K562 (cell line): Measurements from ENCODE around the gene H2BK1. TPM values are rescaled to one million over a fixed set of nuclear protein-coding genes. Genes with fewer than 3 reads are reported as not detected.

ENCODE experiments used
- ATAC-seq: fragments of 200-7000 bp; cut with Tn5 transposase; 3 replicates; pipeline ENCODE4 v1.9.1; 2020; ENCODE audit warnings: moderate library complexity
- BruUV-seq: library from RNA; stranded (reverse); fragments of 400-500 nt; replicated peaks from 2 replicates; lab custom pipeline; 2021; lab: Mats Ljungman, UMichigan
- CTCF ChIA-PET: fragments of 300-600 bp; formaldehyde crosslinking; extraction: SDS; loops from one replicate; lab custom pipeline; 2021; ENCODE audit warnings: low intra/inter-chr PET ratio; lab: Yijun Ruan, JAX
- POLR2A ChIA-PET: fragments of 300-600, 350-650 bp; sonication (Branson Sonifier 250); formaldehyde crosslinking; extraction: SDS; loops from one replicate; lab custom pipeline; 2021; ENCODE audit warnings: antibody characterized with exemption, inconsistent platforms; lab: Yijun Ruan, JAX
- DNase-seq, 4 experiments: peaks; one replicate each; pipeline versions ENCODE4 v3.0.0 to v3.0.0-alpha.2; 2011 to 2018; ENCODE audit warnings: low spot score in 3 of 4, mixed read lengths in 3 of 4; ENCODE audit errors: extremely low read depth in 1 of 4
- FAIRE-seq: peaks from 2 replicates; lab custom pipeline; 2011; peaks lifted over from hg19 to GRCh38; lab: Jason Lieb, UNC
- H2AFZ ChIP-seq: 2 replicates; pipeline ENCODE4 v1.6.0; 2011; ENCODE audit warnings: low read depth, low read length, control low read depth, inconsistent platforms
- H3K27ac ChIP-seq: fragments of 200-600 bp; 3 replicates; pipeline ENCODE4 v1.8.0; 2011; ENCODE audit warnings: low read depth, mild to moderate bottlenecking, control low read depth, inconsistent platforms, low read length, moderate library complexity, mixed read lengths; ENCODE audit errors: extremely low read depth
- H3K27me3 ChIP-seq, 2 experiments: fragments of 300-600 bp in 1 of 2; 2 replicates in 1 of 2; 3 replicates in 1 of 2; pipeline versions ENCODE4 v1.6.0 to v1.8.0; 2011; ENCODE audit warnings: inconsistent platforms in 2 of 2, low read length in 2 of 2, mild to moderate bottlenecking in 1 of 2, mixed read lengths in 1 of 2, moderate library complexity in 1 of 2; ENCODE audit not compliant: control insufficient read depth in 2 of 2, insufficient read depth in 2 of 2
- H3K36me3 ChIP-seq: fragments of 300-600 bp; 3 replicates; pipeline ENCODE4 v1.8.0; 2011; ENCODE audit warnings: mild to moderate bottlenecking, low read length, inconsistent platforms; ENCODE audit not compliant: control insufficient read depth, insufficient read depth
- H3K4me1 ChIP-seq, 2 experiments: fragments of 200-600 bp in 1 of 2; replicated peaks in 1 of 2; 2 replicates in 1 of 2; 3 replicates in 1 of 2; pipeline versions ENCODE4 v1.5.1 to v1.8.0; 2011; ENCODE audit warnings: inconsistent platforms in 2 of 2, low read length in 2 of 2, mild to moderate bottlenecking in 1 of 2, mixed read lengths in 1 of 2, moderate library complexity in 1 of 2; ENCODE audit not compliant: control insufficient read depth in 2 of 2, insufficient read depth in 2 of 2
- H3K4me2 ChIP-seq: 2 replicates; pipeline ENCODE4 v1.6.1; 2011; ENCODE audit warnings: low read length, control low read depth, inconsistent platforms, mixed read lengths; ENCODE audit not compliant: insufficient read depth
- H3K4me3 ChIP-seq: fragments of 200-600 bp; sonication (generic), shearing (Covaris generic); 2 replicates; pipeline ENCODE4 v1.5.1; 2016; ENCODE audit warnings: control low read depth, inconsistent platforms
- H3K79me2 ChIP-seq: fragments of 200-600 bp; 3 replicates; pipeline ENCODE4 v1.8.0; 2011; ENCODE audit warnings: low read length, inconsistent platforms; ENCODE audit not compliant: control insufficient read depth, insufficient read depth
- H3K9ac ChIP-seq, 2 experiments: 2 replicates each; pipeline versions ENCODE4 v1.6.0 to v1.6.1; 2011; ENCODE audit warnings: low read depth in 2 of 2, low read length in 2 of 2, control low read depth in 1 of 2, inconsistent platforms in 1 of 2, mild to moderate bottlenecking in 1 of 2, mixed read lengths in 1 of 2; ENCODE audit not compliant: insufficient read depth in 1 of 2
- H3K9me1 ChIP-seq: one replicate; pipeline ENCODE4 v1.6.0; 2011; ENCODE audit warnings: inconsistent platforms, mild to moderate bottlenecking, low read length, moderate library complexity; ENCODE audit not compliant: control insufficient read depth, insufficient read depth
- H3K9me3 ChIP-seq: replicated peaks from 2 replicates; pipeline ENCODE4 v1.5.1; 2011; ENCODE audit warnings: low read depth, low read length, inconsistent platforms; ENCODE audit not compliant: control insufficient read depth, insufficient read depth
- H4K20me1 ChIP-seq: replicated peaks from 2 replicates; pipeline ENCODE4 v1.6.1; 2011; ENCODE audit warnings: low read length, inconsistent platforms, mixed read lengths; ENCODE audit not compliant: control insufficient read depth, insufficient read depth
- CEBPB ChIP-seq: fragments of 450-650 bp; IDR thresholded peaks from 2 replicates; pipeline ENCODE4 v1.6.1; 2016; ENCODE audit warnings: missing genetic modification characterization, missing compliant biosample characterization
- SP1 ChIP-seq: sonication (generic); formaldehyde crosslinking; IDR thresholded peaks from 2 replicates; pipeline ENCODE4 v1.8.1; 2022; ENCODE audit warnings: mild to moderate bottlenecking, missing genetic modification reagents
- ZBTB7A ChIP-seq: IDR thresholded peaks from 2 replicates; pipeline ENCODE4 v1.6.1; 2011; ENCODE audit warnings: low read depth, mild to moderate bottlenecking, low read length, moderate library complexity, borderline replicate concordance; ENCODE audit not compliant: control insufficient read depth
- WGBS: fragments of 100-300 bp; shearing (Covaris generic); methylation state at CpG from one replicate; pipeline ENCODE4 v1.1.6; 2016; ENCODE audit warnings: low coverage, mixed read lengths; ENCODE audit not compliant: insufficient coverage; ENCODE audit errors: missing lambda C conversion rate; 5-methylcytosine and 5-hydroxymethylcytosine counted together
- in situ Hi-C: fragments of 300-500 bp; cut with MboI; formaldehyde crosslinking; loops from 4 replicates; pipeline ENCODE4 v1.15.0; 2018; ENCODE audit warnings: inconsistent platforms, mixed read lengths
- intact Hi-C: fragments of 100-400 bp; cut with micrococcal nuclease; formaldehyde crosslinking; loops from 2 replicates; pipeline ENCODE4 v1.14.2; 2022
- polyA plus RNA-seq, 8 experiments: library from polyadenylated mRNA; depleted of rRNA in 4 of 8; stranded (reverse) in 5 of 8; unstranded in 3 of 8; fragments of >200 nt; fragmentation: Nextera tagmentation in 2 of 8; fragmentation: Illumina TruSeq in 1 of 8; extraction: Ambion mirVana in 2 of 8; extraction: Trizol in 1 of 8; gene quantifications; 2 replicates each; pipeline versions ENCODE4 v1.2.1 to v1.2.3, GENCODE V29; 2011 to 2014; ENCODE audit warnings: inconsistent platforms in 1 of 8, missing spikeins in 1 of 8
- total RNA-seq, 7 experiments: library from RNA; depleted of rRNA in 6 of 7; stranded (reverse); fragments of >200 nt in 6 of 7; fragmentation: Illumina TruSeq in 2 of 7; extraction: Trizol in 2 of 7; gene quantifications; 2 replicates each; pipeline versions ENCODE4 v1.2.1 to v1.2.3, GENCODE V29; 2011 to 2021; ENCODE audit warnings: low replicate concordance in 1 of 7
- TF ChIP-seq, protein P1 (sequence below), 2 experiments: fragments of 450-650 bp; IDR thresholded peaks; 2 replicates each; pipeline ENCODE4 v1.6.1; 2018; ENCODE audit warnings: mild to moderate bottlenecking in 2 of 2, low read depth in 1 of 2; ENCODE audit not compliant: partially characterized antibody in 2 of 2
- TF ChIP-seq, protein P2 (sequence below): fragments of 450-650 bp; formaldehyde crosslinking; IDR thresholded peaks from 2 replicates; pipeline ENCODE4 v1.4.0; 2022; ENCODE audit warnings: missing genetic modification characterization
- TF ChIP-seq, protein P3 (sequence below): sonication (generic); formaldehyde crosslinking; IDR thresholded peaks from 2 replicates; pipeline ENCODE4 v1.8.0; 2022; ENCODE audit warnings: mild to moderate bottlenecking, missing genetic modification reagents, borderline replicate concordance
- TF ChIP-seq, protein P4 (sequence below): fragments of 450-650 bp; IDR thresholded peaks from 2 replicates; pipeline ENCODE4 v1.6.1; 2018; ENCODE audit not compliant: partially characterized antibody

Gene H2BK1
- total and polyA plus RNA-seq, 9 of the 15 experiments (the other 6 are each of a cell fraction or from before 2014, with no cell fraction given), result not detected

DNA sequence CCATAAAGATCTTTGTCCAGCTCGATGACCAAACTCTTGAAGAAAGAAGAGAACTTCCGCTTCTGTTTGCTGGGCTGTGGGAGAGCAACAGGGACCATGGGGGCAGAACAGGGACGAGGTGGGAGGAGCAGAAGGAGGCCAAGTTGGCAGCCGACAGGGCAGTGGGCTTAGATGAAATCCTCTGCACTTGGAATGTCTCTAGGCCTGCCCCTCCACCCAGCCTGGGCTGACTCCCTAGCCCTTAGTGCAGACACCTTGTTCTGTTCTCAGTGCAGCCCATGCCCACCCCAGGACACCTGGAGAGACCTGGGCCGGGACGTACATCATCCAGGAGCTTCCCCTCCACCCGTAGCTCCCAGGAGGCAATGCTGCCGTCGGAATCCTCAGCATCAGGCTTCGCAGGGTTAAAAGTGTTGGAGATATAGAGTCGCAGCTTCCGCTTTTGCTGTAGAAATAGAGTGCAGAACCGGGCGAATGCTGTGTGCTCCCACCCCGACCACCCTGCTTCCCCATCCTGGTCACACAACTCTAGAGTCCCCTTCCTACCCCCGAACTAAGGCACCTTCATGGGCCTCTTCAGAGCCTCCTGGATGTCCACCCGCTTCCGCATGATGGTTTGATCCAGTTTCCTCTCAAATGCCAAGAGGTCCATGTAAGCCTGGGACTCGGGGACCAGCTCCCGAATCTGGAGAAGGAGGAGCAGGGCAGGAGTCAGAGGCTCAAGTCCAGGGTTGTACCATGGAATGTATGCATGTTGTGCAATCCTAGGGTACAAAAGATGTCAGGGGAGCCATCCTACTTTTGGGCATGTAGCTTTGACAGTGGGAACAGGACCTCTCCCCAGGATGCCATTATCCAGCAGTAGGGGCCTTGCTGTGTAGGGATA, 32.1 kb upstream of the H2BK1 start:
- Histone ChIP-seq H3K36me3 (peaks cover 9% of the 10 kb centered on the region; the same call in 1 of the 3 replicates), H3K4me1 (peaks cover 16 to 53% of the 10 kb centered on the region in 2 experiments; a peak in 4 of 5 replicates), H3K79me2 (no peaks in the 10 kb centered on the region), H3K9ac (no peak overlapping the region), H3K4me3 (no peak overlapping the region), H2AFZ (no peak overlapping the region), H3K27ac (no peak overlapping the region), H3K9me3 (no peaks in the 10 kb centered on the region), H3K4me2 (no peak overlapping the region), H3K9me1 (peaks cover 8% of the 10 kb centered on the region), H3K27me3 (peaks cover 0 to 20% of the 10 kb centered on the region in 2 experiments; a peak in 1 of 5 replicates), H4K20me1 (peaks cover 55% of the 10 kb centered on the region)
- FAIRE-seq, result no peak
- ATAC-seq, result no peak
- no peak for DNase-seq
- intact Hi-C loops (loop anchor here (5.0 kb wide), 1 partner anchor 50 kb away; no protein-coding TSS in a partner anchor), in situ Hi-C loops (no loop called here)
- ChIA-PET CTCF (interaction anchor here (0.8 kb wide), 1 partner anchor 75 kb away, joined by 5 read pairs; the partner anchor contains the start of gene GBX1), POLR2A (interaction anchor here (0.6 to 3.5 kb wide), 9 partner anchors 9 to 489 kb away, joined by 3 to 34 read pairs (median 4); partner anchors contain the start of genes ABCF2 and CHPF2)
- no TSS peak for BruUV-seq
- 31% methylated on average over 20 of the region's 20 CpGs for WGBS
- TF ChIP-seq, protein P1, sequence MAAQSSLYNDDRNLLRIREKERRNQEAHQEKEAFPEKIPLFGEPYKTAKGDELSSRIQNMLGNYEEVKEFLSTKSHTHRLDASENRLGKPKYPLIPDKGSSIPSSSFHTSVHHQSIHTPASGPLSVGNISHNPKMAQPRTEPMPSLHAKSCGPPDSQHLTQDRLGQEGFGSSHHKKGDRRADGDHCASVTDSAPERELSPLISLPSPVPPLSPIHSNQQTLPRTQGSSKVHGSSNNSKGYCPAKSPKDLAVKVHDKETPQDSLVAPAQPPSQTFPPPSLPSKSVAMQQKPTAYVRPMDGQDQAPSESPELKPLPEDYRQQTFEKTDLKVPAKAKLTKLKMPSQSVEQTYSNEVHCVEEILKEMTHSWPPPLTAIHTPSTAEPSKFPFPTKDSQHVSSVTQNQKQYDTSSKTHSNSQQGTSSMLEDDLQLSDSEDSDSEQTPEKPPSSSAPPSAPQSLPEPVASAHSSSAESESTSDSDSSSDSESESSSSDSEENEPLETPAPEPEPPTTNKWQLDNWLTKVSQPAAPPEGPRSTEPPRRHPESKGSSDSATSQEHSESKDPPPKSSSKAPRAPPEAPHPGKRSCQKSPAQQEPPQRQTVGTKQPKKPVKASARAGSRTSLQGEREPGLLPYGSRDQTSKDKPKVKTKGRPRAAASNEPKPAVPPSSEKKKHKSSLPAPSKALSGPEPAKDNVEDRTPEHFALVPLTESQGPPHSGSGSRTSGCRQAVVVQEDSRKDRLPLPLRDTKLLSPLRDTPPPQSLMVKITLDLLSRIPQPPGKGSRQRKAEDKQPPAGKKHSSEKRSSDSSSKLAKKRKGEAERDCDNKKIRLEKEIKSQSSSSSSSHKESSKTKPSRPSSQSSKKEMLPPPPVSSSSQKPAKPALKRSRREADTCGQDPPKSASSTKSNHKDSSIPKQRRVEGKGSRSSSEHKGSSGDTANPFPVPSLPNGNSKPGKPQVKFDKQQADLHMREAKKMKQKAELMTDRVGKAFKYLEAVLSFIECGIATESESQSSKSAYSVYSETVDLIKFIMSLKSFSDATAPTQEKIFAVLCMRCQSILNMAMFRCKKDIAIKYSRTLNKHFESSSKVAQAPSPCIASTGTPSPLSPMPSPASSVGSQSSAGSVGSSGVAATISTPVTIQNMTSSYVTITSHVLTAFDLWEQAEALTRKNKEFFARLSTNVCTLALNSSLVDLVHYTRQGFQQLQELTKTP (IDR thresholded peaks at IDR 0.05; ENCODE audit: low read depth in 1 of 2, partially characterized antibody in 2 of 2), result no peak
- TF ChIP-seq SP1 (CRISPR knock-in tag) (0 out of 2 replicates have a peak, but pooled peaks have one; percentile 21), CEBPB (tag) (peak; percentile 91), ZBTB7A (peak; percentile 9; the same call in 1 of the 2 replicates)
- TF ChIP-seq, protein P2, sequence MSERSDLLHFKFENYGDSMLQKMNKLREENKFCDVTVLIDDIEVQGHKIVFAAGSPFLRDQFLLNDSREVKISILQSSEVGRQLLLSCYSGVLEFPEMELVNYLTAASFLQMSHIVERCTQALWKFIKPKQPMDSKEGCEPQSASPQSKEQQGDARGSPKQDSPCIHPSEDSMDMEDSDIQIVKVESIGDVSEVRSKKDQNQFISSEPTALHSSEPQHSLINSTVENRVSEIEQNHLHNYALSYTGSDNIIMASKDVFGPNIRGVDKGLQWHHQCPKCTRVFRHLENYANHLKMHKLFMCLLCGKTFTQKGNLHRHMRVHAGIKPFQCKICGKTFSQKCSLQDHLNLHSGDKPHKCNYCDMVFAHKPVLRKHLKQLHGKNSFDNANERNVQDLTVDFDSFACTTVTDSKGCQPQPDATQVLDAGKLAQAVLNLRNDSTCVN (CRISPR knock-in tag), result no peak
- TF ChIP-seq, protein P3, sequence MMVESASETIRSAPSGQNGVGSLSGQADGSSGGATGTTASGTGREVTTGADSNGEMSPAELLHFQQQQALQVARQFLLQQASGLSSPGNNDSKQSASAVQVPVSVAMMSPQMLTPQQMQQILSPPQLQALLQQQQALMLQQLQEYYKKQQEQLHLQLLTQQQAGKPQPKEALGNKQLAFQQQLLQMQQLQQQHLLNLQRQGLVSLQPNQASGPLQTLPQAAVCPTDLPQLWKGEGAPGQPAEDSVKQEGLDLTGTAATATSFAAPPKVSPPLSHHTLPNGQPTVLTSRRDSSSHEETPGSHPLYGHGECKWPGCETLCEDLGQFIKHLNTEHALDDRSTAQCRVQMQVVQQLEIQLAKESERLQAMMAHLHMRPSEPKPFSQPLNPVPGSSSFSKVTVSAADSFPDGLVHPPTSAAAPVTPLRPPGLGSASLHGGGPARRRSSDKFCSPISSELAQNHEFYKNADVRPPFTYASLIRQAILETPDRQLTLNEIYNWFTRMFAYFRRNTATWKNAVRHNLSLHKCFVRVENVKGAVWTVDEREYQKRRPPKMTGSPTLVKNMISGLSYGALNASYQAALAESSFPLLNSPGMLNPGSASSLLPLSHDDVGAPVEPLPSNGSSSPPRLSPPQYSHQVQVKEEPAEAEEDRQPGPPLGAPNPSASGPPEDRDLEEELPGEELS (CRISPR knock-in tag), result no peak
- TF ChIP-seq, protein P4, sequence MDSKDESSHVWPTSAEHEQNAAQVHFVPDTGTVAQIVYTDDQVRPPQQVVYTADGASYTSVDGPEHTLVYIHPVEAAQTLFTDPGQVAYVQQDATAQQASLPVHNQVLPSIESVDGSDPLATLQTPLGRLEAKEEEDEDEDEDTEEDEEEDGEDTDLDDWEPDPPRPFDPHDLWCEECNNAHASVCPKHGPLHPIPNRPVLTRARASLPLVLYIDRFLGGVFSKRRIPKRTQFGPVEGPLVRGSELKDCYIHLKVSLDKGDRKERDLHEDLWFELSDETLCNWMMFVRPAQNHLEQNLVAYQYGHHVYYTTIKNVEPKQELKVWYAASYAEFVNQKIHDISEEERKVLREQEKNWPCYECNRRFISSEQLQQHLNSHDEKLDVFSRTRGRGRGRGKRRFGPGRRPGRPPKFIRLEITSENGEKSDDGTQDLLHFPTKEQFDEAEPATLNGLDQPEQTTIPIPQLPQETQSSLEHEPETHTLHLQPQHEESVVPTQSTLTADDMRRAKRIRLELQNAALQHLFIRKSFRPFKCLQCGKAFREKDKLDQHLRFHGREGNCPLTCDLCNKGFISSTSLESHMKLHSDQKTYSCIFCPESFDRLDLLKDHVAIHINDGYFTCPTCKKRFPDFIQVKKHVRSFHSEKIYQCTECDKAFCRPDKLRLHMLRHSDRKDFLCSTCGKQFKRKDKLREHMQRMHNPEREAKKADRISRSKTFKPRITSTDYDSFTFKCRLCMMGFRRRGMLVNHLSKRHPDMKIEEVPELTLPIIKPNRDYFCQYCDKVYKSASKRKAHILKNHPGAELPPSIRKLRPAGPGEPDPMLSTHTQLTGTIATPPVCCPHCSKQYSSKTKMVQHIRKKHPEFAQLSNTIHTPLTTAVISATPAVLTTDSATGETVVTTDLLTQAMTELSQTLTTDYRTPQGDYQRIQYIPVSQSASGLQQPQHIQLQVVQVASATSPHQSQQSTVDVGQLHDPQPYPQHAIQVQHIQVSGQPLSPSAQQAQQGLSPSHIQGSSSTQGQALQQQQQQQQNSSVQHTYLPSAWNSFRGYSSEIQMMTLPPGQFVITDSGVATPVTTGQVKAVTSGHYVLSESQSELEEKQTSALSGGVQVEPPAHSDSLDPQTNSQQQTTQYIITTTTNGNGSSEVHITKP, result peak; percentile 66
